Mesenchymal stem cell (in vitro differentiated cells and primary cell): ENCODE data around the gene TGM2.

Experiments
- DNase-seq: peaks from one replicate; pipeline ENCODE4 v3.0.0-alpha.2; 2013
- H2AFZ ChIP-seq: one replicate; pipeline ENCODE4 v1.6.1; 2013; ENCODE audit warnings: low read depth, mild to moderate bottlenecking, control low read depth, inconsistent platforms, low read length, moderate library complexity
- H2AK5ac ChIP-seq: 2 replicates; pipeline ENCODE4 v1.6.1; 2013; ENCODE audit warnings: low read length, moderate library complexity, mild to moderate bottlenecking, inconsistent platforms; ENCODE audit not compliant: severe bottlenecking
- H2BK120ac ChIP-seq: one replicate; pipeline ENCODE4 v1.6.1; 2013; ENCODE audit warnings: low read depth, mild to moderate bottlenecking, inconsistent platforms, low read length, moderate library complexity
- H2BK12ac ChIP-seq, 2 experiments: one replicate each; pipeline ENCODE4 v1.6.1; 2013; ENCODE audit warnings: inconsistent platforms in 2 of 2, low read length in 2 of 2, mild to moderate bottlenecking in 2 of 2, moderate library complexity in 2 of 2, control low read depth in 1 of 2
- H2BK15ac ChIP-seq: one replicate; pipeline ENCODE4 v1.6.1; 2013; ENCODE audit warnings: mild to moderate bottlenecking, low read depth, inconsistent platforms; ENCODE audit not compliant: poor library complexity, severe bottlenecking
- H2BK5ac ChIP-seq: 2 replicates; pipeline ENCODE4 v1.6.1; 2013; ENCODE audit warnings: low read depth, mild to moderate bottlenecking, low read length, control low read depth, inconsistent platforms; ENCODE audit not compliant: poor library complexity, severe bottlenecking
- H3K14ac ChIP-seq, 2 experiments: one replicate each; pipeline ENCODE4 v1.6.1; 2013; ENCODE audit warnings: inconsistent platforms in 2 of 2, low read length in 2 of 2, control low read depth in 1 of 2, mild to moderate bottlenecking in 1 of 2, moderate library complexity in 1 of 2
- H3K18ac ChIP-seq, 2 experiments: one replicate each; pipeline ENCODE4 v1.6.1; 2013; ENCODE audit warnings: inconsistent platforms in 2 of 2, low read length in 2 of 2, control low read depth in 1 of 2, low read depth in 1 of 2, mild to moderate bottlenecking in 1 of 2
- H3K23ac ChIP-seq, 2 experiments: one replicate each; pipeline ENCODE4 v1.6.1; 2013; ENCODE audit warnings: inconsistent platforms in 2 of 2, low read length in 2 of 2, mild to moderate bottlenecking in 2 of 2, moderate library complexity in 2 of 2, control low read depth in 1 of 2
- H3K27ac ChIP-seq: 2 replicates; pipeline ENCODE4 v1.5.1; 2013; ENCODE audit warnings: mild to moderate bottlenecking, moderate library complexity, low read length, control low read depth, inconsistent platforms; ENCODE audit not compliant: poor library complexity, severe bottlenecking
- H3K27me3 ChIP-seq, 2 experiments: 2 replicates each; pipeline versions ENCODE4 v1.6.1 to v1.7.0; 2013; ENCODE audit warnings: low read length in 2 of 2, mild to moderate bottlenecking in 2 of 2, moderate library complexity in 2 of 2, control low read depth in 1 of 2, inconsistent platforms in 1 of 2; ENCODE audit not compliant: control insufficient read depth in 1 of 2, insufficient read depth in 1 of 2
- H3K36me3 ChIP-seq, 2 experiments: 2 replicates each; pipeline versions ENCODE4 v1.6.1 to v1.7.0; 2013; ENCODE audit warnings: low read length in 2 of 2, control low read depth in 1 of 2, inconsistent platforms in 1 of 2, low read depth in 1 of 2, mild to moderate bottlenecking in 1 of 2; ENCODE audit not compliant: insufficient read depth in 2 of 2, control insufficient read depth in 1 of 2
- H3K4ac ChIP-seq, 2 experiments: one replicate each; pipeline ENCODE4 v1.6.1; 2013; ENCODE audit warnings: inconsistent platforms in 2 of 2, low read length in 2 of 2, mild to moderate bottlenecking in 2 of 2, moderate library complexity in 2 of 2, control low read depth in 1 of 2, low read depth in 1 of 2
- H3K4me1 ChIP-seq: 2 replicates; pipeline ENCODE4 v1.6.1; 2013; ENCODE audit warnings: low read depth, low read length, control low read depth; ENCODE audit not compliant: control insufficient read depth, insufficient read depth
- H3K4me2 ChIP-seq: 2 replicates; pipeline ENCODE4 v1.6.1; 2013; ENCODE audit warnings: low read length, mild to moderate bottlenecking, inconsistent platforms; ENCODE audit not compliant: poor library complexity, severe bottlenecking
- H3K4me3 ChIP-seq, 2 experiments: 2 replicates each; pipeline versions ENCODE4 v1.5.1 to v1.7.0; 2013; ENCODE audit warnings: low read length in 2 of 2, mild to moderate bottlenecking in 2 of 2, control low read depth in 1 of 2, low read depth in 1 of 2; ENCODE audit not compliant: insufficient read depth in 1 of 2
- H3K79me1 ChIP-seq: replicated peaks from 2 replicates; pipeline ENCODE4 v1.6.1; 2013; ENCODE audit warnings: mild to moderate bottlenecking, control low read depth, low read length, inconsistent platforms; ENCODE audit not compliant: poor library complexity, severe bottlenecking
- H3K9ac ChIP-seq: 2 replicates; pipeline ENCODE4 v1.7.0; 2013; ENCODE audit warnings: mild to moderate bottlenecking, low read length, moderate library complexity
- H3K9me3 ChIP-seq: 2 replicates; pipeline ENCODE4 v1.7.0; 2013; ENCODE audit warnings: mild to moderate bottlenecking, low read length; ENCODE audit not compliant: control insufficient read depth
- H4K8ac ChIP-seq: one replicate; pipeline ENCODE4 v1.6.1; 2013; ENCODE audit warnings: inconsistent platforms, mild to moderate bottlenecking, low read length, moderate library complexity
- H4K91ac ChIP-seq: one replicate; pipeline ENCODE4 v1.6.1; 2013; ENCODE audit warnings: mild to moderate bottlenecking, low read length, inconsistent platforms
- WGBS: methylation state at CpG from one replicate; pipeline ENCODE4 v1.1.7; 2013; ENCODE audit warnings: mixed read lengths; 5-methylcytosine and 5-hydroxymethylcytosine counted together

The TGM2 gene

DNA sequence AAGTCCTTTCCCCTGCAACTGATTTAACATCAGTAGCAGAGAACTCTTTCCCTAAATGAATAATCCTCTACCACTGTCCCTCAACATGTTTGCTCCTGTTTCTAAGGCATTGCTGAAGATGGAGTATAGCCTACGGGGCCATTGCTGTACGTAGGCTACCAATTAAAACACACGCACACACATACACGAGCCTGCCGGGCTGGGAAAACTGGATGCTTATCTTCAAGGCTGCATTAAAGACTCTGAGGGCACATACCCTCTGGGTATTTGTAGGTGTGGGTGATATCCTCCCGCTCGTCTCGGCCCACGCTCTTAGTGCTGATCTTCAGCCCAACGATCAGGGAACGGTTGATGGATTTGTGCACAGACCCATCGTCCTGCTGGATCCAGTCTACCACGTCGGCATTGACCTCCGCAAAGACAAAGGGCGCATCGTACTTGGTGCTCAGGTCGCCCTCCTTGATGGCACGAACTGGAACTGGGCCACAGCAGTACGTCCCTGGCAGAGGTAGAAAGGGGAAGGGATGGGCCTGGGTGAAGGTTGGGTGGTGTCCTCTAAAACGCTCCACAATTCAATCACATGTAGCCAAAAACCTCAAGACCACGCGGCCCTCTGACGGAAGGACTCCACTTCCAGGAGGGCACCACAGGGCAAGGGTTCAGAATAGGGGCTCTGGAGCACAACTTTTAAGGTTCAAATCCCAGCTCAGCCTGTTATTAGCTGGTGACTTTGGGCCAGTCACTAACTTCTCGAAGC, 25.7 kb downstream of the TGM2 start:
- H2AFZ ChIP-seq = no peak overlapping the region
- H2BK15ac ChIP-seq = peak overlapping the region; percentile 73
- no peak for DNase-seq
- H3K27ac ChIP-seq = no peak overlapping the region
- peak overlapping the region; percentile 7 to 13 for H2BK12ac ChIP-seq
- H3K23ac ChIP-seq = no peak overlapping the region
- peak overlapping the region; percentile 3 to 13 for H3K18ac ChIP-seq
- H3K4me3 ChIP-seq = no peak overlapping the region
- no peaks in the 10 kb centered on the region for H3K79me1 ChIP-seq
- 99% methylated on average over 25 of the region's 25 CpGs for WGBS
- peaks cover 29% of the 10 kb centered on the region for H3K4me1 ChIP-seq
- peaks cover 0 to 2% of the 10 kb centered on the region in 2 experiments for H3K27me3 ChIP-seq
- no peak overlapping the region for H3K14ac ChIP-seq
- H3K4me2 ChIP-seq = no peak overlapping the region
- H2AK5ac ChIP-seq = no peak overlapping the region
- H3K9me3 ChIP-seq = no peaks in the 10 kb centered on the region
- peak overlapping the region; percentile 53 for H4K91ac ChIP-seq
- no peak overlapping the region for H2BK5ac ChIP-seq
- peaks cover 0 to 26% of the 10 kb centered on the region in 2 experiments for H3K36me3 ChIP-seq
- no peak overlapping the region for H3K9ac ChIP-seq
- H4K8ac ChIP-seq = peak overlapping the region; percentile 28
- H2BK120ac ChIP-seq = no peak overlapping the region
- no peak overlapping the region for H3K4ac ChIP-seq

GRCh38 chr20:38138086-38138778, 26.8 kb downstream of the TGM2 start:
- Histone ChIP-seq H2AK5ac (no peak overlapping the region), H3K79me1 (no peaks in the 10 kb centered on the region), H4K91ac (no peak overlapping the region), H3K4me1 (peaks cover 20% of the 10 kb centered on the region), H2BK120ac (no peak overlapping the region), H2BK15ac (no peak overlapping the region), H3K4me3 (no peak overlapping the region), H3K9me3 (no peaks in the 10 kb centered on the region), H3K4ac (no peak overlapping the region), H3K27ac (no peak overlapping the region), H3K27me3 (peaks cover 0 to 4% of the 10 kb centered on the region in 2 experiments), H3K23ac (no peak overlapping the region), H2AFZ (no peak overlapping the region), H4K8ac (no peak overlapping the region), H2BK5ac (no peak overlapping the region), H3K4me2 (no peak overlapping the region), H3K36me3 (peaks cover 0 to 26% of the 10 kb centered on the region in 2 experiments), H2BK12ac (peak overlapping the region in 1 of 2 experiments; percentile 20), H3K18ac (peak overlapping the region in 1 of 2 experiments; percentile 0), H3K14ac (no peak overlapping the region), H3K9ac (no peak overlapping the region)
- DNase-seq = no peak
- 93% methylated on average over 15 of the region's 15 CpGs for WGBS

- H3K36me3 ChIP-seq = peaks cover 0 to 26% of the 10 kb centered on the region in 2 experiments
- peak overlapping the region in 1 of 2 experiments; percentile 20 for H2BK12ac ChIP-seq
- H3K18ac ChIP-seq = no peak overlapping the region
- no peak overlapping the region for H2BK120ac ChIP-seq
- no peaks in the 10 kb centered on the region for H3K79me1 ChIP-seq
- H3K4ac ChIP-seq = no peak overlapping the region
- H3K27ac ChIP-seq = no peak overlapping the region
- H3K9ac ChIP-seq = no peak overlapping the region
- H2AK5ac ChIP-seq = no peak overlapping the region
- 98% methylated on average over 9 of the region's 11 CpGs for WGBS
- no peak for DNase-seq
- no peak overlapping the region for H2BK5ac ChIP-seq
- no peak overlapping the region for H3K23ac ChIP-seq
- H2BK15ac ChIP-seq = no peak overlapping the region
- H4K8ac ChIP-seq = no peak overlapping the region
- H3K9me3 ChIP-seq = no peaks in the 10 kb centered on the region
- no peak overlapping the region for H3K4me3 ChIP-seq
- H3K14ac ChIP-seq = no peak overlapping the region
- H3K4me1 ChIP-seq = peaks cover 14% of the 10 kb centered on the region
- H3K4me2 ChIP-seq = no peak overlapping the region
- H3K27me3 ChIP-seq = peaks cover 0 to 11% of the 10 kb centered on the region in 2 experiments
- peak overlapping the region; percentile 28 for H4K91ac ChIP-seq
- no peak overlapping the region for H2AFZ ChIP-seq
These were observed 27.5 kb downstream of the TGM2 start for GRCh38 chr20:38137441-38138037.
